Activated T-cell treated with anti-CD3 and anti-CD28 coated beads for 4 hours (primary cell): ENCODE measurements around the gene ZNF593OS.

ENCODE experiments used
- DNase-seq: peaks from one replicate; pipeline ENCODE4 v3.0.0-alpha.2; 2020

ZNF593OS gene

DNA sequence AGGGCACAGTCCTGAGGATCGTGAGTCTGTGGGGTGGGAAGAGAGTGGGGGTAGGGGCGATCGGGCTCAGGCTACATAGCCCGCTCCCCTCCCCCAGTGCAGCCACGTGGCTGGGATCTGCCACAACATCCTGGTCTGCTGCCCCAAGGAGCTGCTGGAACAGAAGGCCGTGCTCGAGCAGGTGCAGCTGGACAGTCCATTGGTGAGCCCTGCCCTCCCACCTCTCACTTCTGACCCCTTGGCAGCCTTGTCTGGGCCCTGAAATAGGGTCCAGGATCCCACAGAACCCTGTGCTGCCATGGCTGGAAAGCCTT, 10.7 kb upstream of the ZNF593OS start:
- DNase-seq, result no peak

- DNase-seq, result no peak
Measured at GRCh38 chr1:26181586-26182382, 10.2 kb upstream of the ZNF593OS start.

DNA sequence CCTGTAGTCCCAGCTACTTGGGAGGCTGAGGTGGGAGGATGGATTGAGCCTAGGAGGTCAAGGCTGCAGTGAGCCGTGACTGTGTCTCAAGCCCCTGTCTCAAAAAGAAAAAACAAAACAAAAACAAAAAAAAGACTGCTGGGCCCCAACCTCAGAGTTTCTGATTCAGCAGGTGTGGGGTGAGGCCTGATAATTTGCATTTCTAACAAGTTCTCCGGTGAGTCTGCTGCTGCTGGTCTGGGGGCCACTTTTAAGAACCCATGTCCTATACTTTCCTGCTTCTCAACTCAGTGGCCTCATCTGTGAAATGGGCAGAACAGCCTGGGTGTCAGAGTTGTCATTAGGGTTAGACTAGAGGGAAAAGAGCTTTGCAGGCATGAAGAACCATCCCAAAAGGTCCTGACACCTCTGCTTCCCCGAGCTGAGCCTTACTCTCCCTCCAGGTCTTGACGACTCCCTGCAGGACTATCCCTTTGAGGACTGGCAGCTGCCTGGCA, 8.4 kb upstream of the ZNF593OS start:
- no peak for DNase-seq

DNA sequence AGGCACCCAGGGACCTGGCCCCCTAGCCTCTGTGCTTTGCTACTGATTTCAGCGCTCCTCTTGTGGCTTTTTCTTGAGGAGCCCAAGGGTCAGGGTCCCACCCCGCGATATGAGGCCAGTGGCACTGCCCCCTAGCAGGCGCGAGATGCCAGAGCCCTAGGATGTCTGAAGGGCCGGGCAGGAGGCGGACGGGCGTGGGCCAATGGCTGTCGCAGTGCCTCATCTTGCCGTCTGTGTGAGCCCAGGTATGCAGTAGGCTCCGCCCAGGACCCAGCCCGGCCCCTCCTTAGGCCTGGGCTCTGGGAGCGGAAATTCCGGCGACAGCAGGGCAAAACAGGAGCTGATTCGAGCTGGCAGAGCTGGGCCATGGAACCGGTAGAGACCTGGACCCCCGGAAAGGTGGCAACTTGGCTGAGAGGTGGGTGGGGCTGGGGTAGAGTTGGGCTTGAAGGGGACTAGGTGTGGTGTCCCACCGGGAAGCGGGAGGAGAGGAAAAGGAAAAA, 5.6 kb upstream of the ZNF593OS start, which contains the start of gene CNKSR1:
Gene CNKSR1, plus strand, starts transcription at position 310 of the 503 bp plus-strand sequence. Its CDS starts 57 bp downstream, at position 367.
- no peak for DNase-seq

DNA sequence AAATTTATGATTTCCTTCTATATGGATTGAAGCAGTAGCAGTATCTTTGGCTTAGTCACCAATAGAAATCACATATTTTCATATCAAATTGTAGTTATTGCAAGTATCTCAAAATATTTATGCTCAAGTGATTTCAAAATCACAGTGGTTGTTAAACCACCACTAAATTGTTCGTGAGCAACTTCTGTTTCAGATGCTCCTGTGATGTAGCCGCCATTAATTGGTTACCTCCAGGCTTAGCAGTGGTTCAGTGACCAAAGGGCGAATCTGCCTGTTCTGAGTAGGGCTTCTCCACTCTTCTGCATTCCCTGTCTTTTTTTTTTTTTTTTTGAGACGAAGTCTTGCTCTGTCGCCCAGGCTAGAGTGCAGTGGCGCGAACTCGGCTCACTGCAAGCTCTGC, 3.7 kb upstream of the ZNF593OS start:
- no peak for DNase-seq

- DNase-seq, result no peak
Measured at GRCh38 chr1:26170472-26170821, 1.2 kb downstream of the ZNF593OS start.

DNA sequence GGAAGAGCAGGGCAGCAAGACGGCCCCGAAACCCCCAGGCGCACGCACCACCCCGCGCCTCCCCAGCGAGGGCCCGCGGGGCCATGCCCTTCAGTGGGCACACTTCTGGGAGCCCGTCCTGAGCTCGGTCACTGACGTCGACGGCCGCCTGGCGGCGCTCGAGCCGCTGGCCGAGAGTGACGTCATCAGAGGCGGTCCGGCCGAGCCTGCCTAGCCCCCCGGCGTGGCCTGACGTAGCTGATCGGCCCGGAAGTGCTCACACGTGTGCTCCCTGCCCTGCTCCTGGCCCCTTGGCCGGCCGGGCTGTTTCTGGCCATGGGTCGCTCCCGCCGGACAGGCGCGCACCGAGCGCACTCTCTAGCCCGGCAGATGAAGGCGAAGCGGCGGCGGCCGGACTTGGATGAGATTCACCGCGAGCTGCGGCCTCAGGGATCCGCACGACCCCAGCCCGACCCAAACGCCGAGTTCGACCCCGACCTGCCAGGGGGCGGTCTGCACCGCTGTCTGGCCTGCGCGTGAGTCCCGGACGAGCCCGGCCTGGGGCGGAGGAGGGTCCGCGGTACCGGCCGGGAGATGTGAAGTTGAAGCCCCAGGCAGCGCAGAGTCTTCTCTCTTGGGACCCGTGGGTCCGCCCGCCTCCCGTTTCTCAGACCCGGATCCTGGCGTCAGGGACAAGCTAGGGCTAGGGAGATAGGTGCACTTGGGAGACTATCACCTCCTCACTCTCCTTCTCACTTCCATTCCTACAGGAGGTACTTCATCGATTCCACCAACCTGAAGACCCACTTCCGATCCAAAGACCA, 1.8 kb downstream of the ZNF593OS start, which contains the start of gene ZNF593:
Gene ZNF593, plus strand, starts transcription at position 240 of the 803 bp plus-strand sequence. Its CDS starts 76 bp downstream, at position 316.
- DNase-seq, result peak; percentile 76

- no peak for DNase-seq
Measured at GRCh38 chr1:26169198-26169554, 2.5 kb downstream of the ZNF593OS start.

DNA sequence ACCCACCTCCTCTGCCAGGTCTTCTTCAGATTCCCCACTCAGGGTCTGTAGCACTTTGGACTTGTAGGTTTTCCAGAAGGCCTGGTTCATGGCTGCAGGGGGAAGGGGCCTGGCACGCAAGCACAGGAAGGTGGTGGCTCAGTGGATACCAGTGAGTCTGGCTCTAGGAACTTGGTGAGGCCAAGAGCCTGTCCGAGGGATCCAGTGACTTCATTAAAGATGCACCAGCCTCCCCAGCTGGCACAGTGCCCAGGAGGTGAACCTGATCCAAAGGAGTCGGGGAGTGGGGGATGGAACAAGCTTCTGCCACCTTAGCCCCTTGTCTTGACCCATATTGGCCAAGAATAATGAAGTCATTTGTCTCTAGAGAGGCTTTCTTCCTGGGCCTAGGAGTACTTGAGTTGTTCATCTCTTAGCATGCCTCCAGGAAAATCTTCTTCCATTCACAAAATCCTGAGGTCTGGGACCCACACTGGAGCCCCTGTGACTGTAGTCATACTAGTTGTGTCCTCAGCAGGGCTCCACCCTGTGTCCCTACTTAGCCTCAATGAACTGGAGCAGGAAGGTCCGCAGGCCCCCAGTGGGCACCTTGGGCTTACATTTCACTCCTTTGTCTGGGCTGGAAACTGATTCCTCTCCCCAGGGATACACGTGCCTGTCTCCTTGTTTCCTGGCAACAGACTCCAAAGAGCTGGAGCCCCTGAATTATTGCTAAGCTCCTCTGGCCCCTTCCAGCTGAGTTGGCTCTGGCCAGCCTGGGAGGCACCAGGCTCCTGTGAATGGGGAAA, 3.0 kb downstream of the ZNF593OS start, which contains the start of gene C1orf232:
Gene C1orf232, minus strand, starts transcription at position 554 of the 788 bp plus-strand sequence. Its CDS starts 464 bp downstream, at position 90.
- no peak for DNase-seq

GRCh38 chr1:26166719-26167281, 4.8 kb downstream of the ZNF593OS start:
- no peak for DNase-seq

DNA sequence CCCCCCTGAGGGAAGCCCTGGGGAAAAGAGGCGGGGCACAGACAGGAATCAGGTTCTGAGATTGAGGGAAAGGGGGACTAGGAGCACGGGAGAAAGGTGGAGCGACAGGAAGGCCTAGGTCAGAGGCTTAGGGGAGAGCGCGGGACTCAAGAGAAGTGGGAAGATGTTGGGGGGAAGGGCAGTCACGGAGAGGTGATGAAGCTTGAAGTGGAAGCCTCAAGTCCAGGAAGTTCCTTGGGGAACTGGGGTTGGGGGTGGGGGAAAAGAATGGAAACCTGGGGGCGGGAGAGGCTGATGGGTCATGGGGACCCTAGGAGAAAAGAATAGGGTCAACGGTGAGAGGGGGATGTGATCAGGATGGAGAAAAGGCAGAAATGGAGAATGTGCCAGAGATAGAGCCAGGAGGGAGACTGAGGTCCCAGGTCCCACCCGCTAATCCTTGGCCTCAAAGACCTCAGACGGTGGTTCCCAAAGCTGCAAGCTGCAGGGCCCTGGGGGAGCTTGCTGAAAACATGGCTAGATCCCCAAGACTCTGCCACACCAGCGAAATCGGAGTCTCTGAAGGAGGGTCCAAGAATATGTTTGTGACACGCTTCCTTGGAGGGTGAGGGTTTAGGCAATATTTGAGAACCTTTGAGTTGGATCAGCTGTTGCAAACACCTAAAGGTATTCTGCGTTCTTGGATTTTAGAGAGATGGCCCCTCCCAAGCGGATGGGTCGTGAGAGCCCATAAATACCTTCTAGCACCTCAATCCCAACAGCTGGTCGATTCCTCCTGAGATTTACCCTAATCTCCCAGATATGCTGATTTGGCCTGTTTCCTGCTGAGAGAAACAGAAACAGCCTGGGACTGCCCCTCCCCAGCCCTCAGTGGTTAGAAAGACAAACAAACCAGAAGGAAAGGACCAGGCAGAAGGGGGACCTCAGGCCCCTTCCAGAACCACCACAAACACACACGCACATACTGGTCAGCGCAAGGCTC, 6.5 kb downstream of the ZNF593OS start:
- DNase-seq, result no peak

DNA sequence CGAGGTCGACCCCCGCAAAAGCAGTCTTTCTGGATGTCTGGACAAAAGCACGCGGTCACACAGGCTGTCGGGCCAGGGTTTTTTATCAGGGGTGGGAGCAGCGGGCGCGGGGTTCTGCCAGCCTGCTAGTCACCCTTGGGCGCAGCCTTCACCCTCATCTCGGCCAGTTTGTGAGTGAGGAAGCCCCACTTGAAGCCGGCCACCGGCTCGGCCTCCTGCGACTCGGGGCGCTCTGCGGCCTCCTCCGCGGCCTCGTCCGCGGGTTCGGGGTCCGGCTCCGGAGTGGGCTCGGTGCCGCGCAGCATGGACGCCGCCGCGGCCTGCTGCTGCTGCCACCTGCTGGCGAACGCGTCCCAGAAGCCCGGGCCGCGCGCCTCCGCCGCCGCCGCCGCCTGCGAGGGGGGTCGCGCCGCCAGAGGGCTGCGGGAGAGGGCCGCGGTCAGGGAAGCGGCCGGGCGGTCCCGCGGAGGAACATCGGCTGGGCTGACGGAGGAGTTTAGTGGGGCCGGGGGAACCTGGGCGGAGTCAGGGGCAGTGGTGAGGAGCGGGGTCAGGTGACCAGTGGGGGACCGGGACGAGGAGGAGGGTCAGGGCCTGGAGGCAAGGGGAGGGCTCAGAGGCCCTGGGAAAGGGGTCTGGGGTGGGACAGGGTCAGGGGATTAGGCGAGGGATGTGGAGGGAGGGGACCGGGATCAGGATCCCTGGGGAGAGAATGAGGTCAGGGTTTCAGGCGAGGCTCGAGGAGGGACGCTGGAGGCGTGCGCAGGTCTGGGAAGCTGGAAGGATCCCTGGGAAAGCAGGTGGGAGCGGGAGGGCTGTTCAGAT, 7.4 kb downstream of the ZNF593OS start:
- DNase-seq, result no peak

GRCh38 chr1:26163684-26164035, 8.0 kb downstream of the ZNF593OS start:
- DNase-seq, result no peak

DNA sequence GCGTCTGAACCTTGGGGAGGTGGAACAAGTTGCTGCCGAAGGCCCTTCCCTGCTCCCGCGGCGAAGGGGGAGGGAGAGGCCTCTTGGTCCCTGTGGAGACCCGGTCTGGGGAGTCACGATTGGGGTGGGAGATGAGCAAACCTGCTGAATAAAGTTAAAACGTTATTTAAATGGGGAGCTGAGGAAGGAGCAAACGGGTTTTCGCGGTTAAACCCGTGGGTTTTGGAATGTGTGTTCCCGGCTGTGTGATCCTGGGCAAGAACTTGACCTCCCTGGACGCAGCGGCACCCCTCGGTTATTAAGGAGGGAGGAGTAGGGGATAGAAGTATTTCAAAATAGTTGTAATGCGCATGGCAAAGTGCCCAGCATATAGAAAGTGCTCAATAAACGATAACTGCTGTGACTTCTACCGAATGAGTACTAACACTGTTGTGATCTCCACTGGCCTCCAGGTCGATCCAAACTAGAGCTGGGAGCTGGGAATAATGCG, 9.4 kb downstream of the ZNF593OS start:
- no peak for DNase-seq

DNA sequence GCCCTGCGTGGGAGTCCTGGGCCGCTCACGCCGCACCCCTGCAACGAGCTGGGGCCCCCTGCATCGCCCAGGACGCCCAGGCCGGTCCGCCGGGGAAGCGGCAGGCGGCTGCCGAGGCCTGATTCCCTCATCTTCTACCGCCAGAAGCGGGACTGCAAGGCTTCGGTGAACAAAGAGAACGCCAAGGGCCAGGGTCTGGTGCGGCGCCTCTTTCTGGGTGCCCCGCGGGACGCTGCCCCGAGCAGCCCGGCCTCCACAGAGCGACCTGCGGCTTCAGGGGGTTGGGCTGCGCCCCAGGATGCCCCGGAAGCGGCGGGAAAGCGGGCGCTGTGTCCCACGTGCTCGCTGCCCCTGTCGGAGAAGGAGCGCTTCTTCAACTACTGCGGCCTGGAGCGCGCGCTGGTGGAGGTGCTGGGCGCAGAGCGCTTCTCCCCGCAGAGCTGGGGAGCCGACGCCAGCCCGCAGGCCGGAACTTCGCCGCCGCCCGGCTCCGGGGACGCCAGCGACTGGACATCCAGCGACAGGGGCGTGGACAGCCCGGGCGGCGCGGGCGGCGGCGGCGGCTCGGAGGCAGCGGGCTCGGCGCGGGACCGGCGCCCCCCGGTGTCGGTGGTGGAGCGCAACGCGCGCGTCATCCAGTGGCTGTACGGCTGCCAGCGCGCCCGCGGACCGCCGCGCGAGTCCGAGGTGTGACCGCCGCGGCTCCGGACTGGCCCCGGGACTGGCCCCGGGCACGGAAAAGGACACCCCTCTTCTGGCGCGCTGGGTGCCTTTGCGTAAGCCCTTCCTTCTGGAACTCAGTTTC, 10.0 kb downstream of the ZNF593OS start:
- DNase-seq, result no peak

GRCh38 chr1:26160527-26161414, 10.9 kb downstream of the ZNF593OS start:
- DNase-seq, result no peak

DNA sequence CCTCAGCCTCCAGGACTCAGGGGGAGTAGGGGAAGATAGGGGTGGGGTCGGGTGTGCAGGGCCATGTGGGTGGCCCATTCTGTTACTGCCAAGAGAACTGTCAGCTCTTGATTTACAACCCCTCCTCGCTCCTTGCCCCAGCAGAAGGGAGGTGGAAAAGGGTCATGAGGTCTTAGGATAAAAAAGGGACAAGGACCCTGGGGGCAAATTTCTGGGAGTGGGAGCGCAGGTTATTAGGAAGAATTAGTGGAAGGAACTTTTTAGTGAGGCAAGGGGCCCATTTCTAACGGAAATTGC, 11.9 kb downstream of the ZNF593OS start:
- DNase-seq, result no peak

GRCh38 chr1:26158908-26159742, 12.5 kb downstream of the ZNF593OS start, which contains the start of gene FAM110D:
FAM110D (plus strand) TSS chr1:26159079; CDS start chr1:26161292, 2,213 bp downstream.
- DNase-seq, result no peak
